GM23248 (cell line): Measurements from ENCODE around the gene ZMIZ1.

Experiments used
- EZH2 ChIP-seq: fragments of 200-600 bp; sonication (generic); IDR thresholded peaks from 2 replicates; pipeline ENCODE4 v1.6.1; 2018; ENCODE audit warnings: antibody characterized with exemption, mild to moderate bottlenecking; ENCODE audit not compliant: insufficient read depth, poor library complexity, severe bottlenecking
- EZH2phosphoT487 ChIP-seq: fragments of 200-600 bp; sonication (generic); IDR thresholded peaks from 2 replicates; pipeline ENCODE4 v1.6.1; 2018; ENCODE audit warnings: antibody characterized with exemption, moderate library complexity, mild to moderate bottlenecking, low read depth; ENCODE audit not compliant: insufficient read depth

- no peak for TF ChIP-seq EZH2
- no peak for TF ChIP-seq EZH2phosphoT487
These were observed 44.2 kb downstream of the ZMIZ1 start for GRCh38 chr10:79112881-79113431.
